HepG2 (cell line): ENCODE results near the gene APOL4. TPM values are rescaled to one million over a fixed set of nuclear protein-coding genes. Genes with fewer than 3 reads are reported as not detected.
"Not testable (repeated sequence)": the region's sequence is repeated elsewhere in the genome, so short reads cannot be mapped to it uniquely, and the experiment has no call there.

Experiments used
- ATAC-seq: fragments of 200-7000 bp; cut with Tn5 transposase; 3 replicates; pipeline ENCODE4 v1.9.1; 2020; ENCODE audit warnings: mild to moderate bottlenecking, moderate library complexity
- BruUV-seq: library from RNA; stranded (reverse); fragments of 400-500 nt; replicated peaks from 2 replicates; lab custom pipeline; 2021; lab: Mats Ljungman, UMichigan
- CTCF ChIA-PET: fragments of 300-600 bp; formaldehyde crosslinking; extraction: SDS; loops from one replicate; lab custom pipeline; 2021; ENCODE audit warnings: low total read pairs, inconsistent platforms, low intra/inter-chr PET ratio; lab: Yijun Ruan, JAX
- POLR2A ChIA-PET: fragments of 350-600 bp; sonication (Branson Sonifier 250); formaldehyde crosslinking; loops from one replicate; lab custom pipeline; 2020; ENCODE audit warnings: antibody characterized with exemption, inconsistent platforms; lab: Yijun Ruan, JAX
- DNase-seq: peaks from one replicate; pipeline ENCODE4 v3.0.0-alpha.2; 2015; ENCODE audit warnings: low spot score
- FAIRE-seq: peaks from 3 replicates; lab custom pipeline; 2011; peaks lifted over from hg19 to GRCh38; lab: Jason Lieb, UNC
- H2AFZ ChIP-seq: one replicate; pipeline ENCODE4 v1.6.1; 2011; ENCODE audit warnings: low read length, inconsistent platforms
- H3K27ac ChIP-seq: fragments of 300-600 bp; 3 replicates; pipeline ENCODE4 v1.8.0; 2011; ENCODE audit warnings: mixed run types, mild to moderate bottlenecking, mixed read lengths, low read length, inconsistent platforms; ENCODE audit not compliant: insufficient read depth; ENCODE audit errors: extremely low read length
- H3K27me3 ChIP-seq, 2 experiments: fragments of 200-600 bp in 1 of 2; 2 replicates in 1 of 2; 3 replicates in 1 of 2; pipeline versions ENCODE4 v1.6.0 to v1.8.0; 2011; ENCODE audit warnings: low read length in 2 of 2, mild to moderate bottlenecking in 2 of 2, moderate library complexity in 2 of 2, inconsistent platforms in 1 of 2; ENCODE audit not compliant: insufficient read depth in 2 of 2, control insufficient read depth in 1 of 2
- H3K36me3 ChIP-seq, 2 experiments: fragments of 200-600 bp in 1 of 2; replicated peaks in 1 of 2; 2 replicates in 1 of 2; 3 replicates in 1 of 2; pipeline versions ENCODE4 v1.5.1 to v1.8.0; 2011; ENCODE audit warnings: low read length in 2 of 2, inconsistent platforms in 1 of 2; ENCODE audit not compliant: insufficient read depth in 2 of 2, control insufficient read depth in 1 of 2
- H3K4me1 ChIP-seq: 2 replicates; pipeline ENCODE4 v1.5.1; 2012; ENCODE audit warnings: low read length, inconsistent platforms; ENCODE audit not compliant: insufficient read depth
- H3K4me2 ChIP-seq: 2 replicates; pipeline ENCODE4 v1.6.0; 2011; ENCODE audit warnings: low read depth, low read length, inconsistent platforms
- H3K4me3 ChIP-seq, 3 experiments: fragments of 200-600 bp in 1 of 3; sonication (generic), shearing (Covaris generic) in 1 of 3; replicated peaks in 1 of 3; 2 replicates each; pipeline ENCODE4 v1.5.1; 2011 to 2016; ENCODE audit warnings: low read length in 3 of 3, inconsistent platforms in 2 of 3, low read depth in 2 of 3, mild to moderate bottlenecking in 2 of 3, control low read depth in 1 of 3, mixed read lengths in 1 of 3; ENCODE audit not compliant: insufficient read depth in 1 of 3
- H3K79me2 ChIP-seq: one replicate; pipeline ENCODE4 v1.6.1; 2011; ENCODE audit warnings: low read length, inconsistent platforms; ENCODE audit not compliant: insufficient read depth
- H3K9ac ChIP-seq: 2 replicates; pipeline ENCODE4 v1.6.0; 2011; ENCODE audit warnings: mild to moderate bottlenecking, low read depth, low read length, inconsistent platforms; ENCODE audit not compliant: insufficient read depth
- H3K9me3 ChIP-seq: 2 replicates; pipeline ENCODE4 v1.5.1; 2012; ENCODE audit warnings: mild to moderate bottlenecking, low read length
- H4K20me1 ChIP-seq: 2 replicates; pipeline ENCODE4 v1.6.0; 2011; ENCODE audit warnings: inconsistent platforms, mild to moderate bottlenecking, low read length, moderate library complexity; ENCODE audit not compliant: insufficient read depth
- ARID5B ChIP-seq: IDR thresholded peaks from 2 replicates; pipeline ENCODE4 v1.4.0; 2020; ENCODE audit warnings: mild to moderate bottlenecking, missing genetic modification reagents
- BCL6 ChIP-seq: IDR thresholded peaks from 2 replicates; pipeline ENCODE4 v1.6.1; 2016; ENCODE audit warnings: missing genetic modification reagents, missing compliant biosample characterization
- EP300 ChIP-seq, 3 experiments: sonication (generic) in 1 of 3; formaldehyde crosslinking in 1 of 3; IDR thresholded peaks; 2 replicates each; pipeline versions ENCODE4 v1.5.1 to v1.6.1; 2011 to 2020; ENCODE audit warnings: low read depth in 2 of 3, low read length in 2 of 3, borderline replicate concordance in 1 of 3, improper control_type of control experiment in 1 of 3, mild to moderate bottlenecking in 1 of 3, missing genetic modification reagents in 1 of 3, moderate library complexity in 1 of 3
- FOXA3 ChIP-seq: IDR thresholded peaks from 2 replicates; pipeline ENCODE4 v1.6.1; 2016; ENCODE audit warnings: missing genetic modification reagents, missing compliant biosample characterization
- FOXO1 ChIP-seq: sonication (generic); formaldehyde crosslinking; IDR thresholded peaks from 2 replicates; pipeline ENCODE4 v1.4.0; 2020; ENCODE audit warnings: missing genetic modification reagents
- HDAC2 ChIP-seq: sonication (generic); formaldehyde crosslinking; IDR thresholded peaks from 2 replicates; pipeline ENCODE4 v1.4.0; 2020; ENCODE audit warnings: missing genetic modification reagents
- HNF4A ChIP-seq: sonication (generic); formaldehyde crosslinking; IDR thresholded peaks from 2 replicates; pipeline ENCODE4 v1.4.0; 2020; ENCODE audit warnings: missing genetic modification reagents
- HNF4G ChIP-seq, 2 experiments: sonication (generic) in 1 of 2; formaldehyde crosslinking in 1 of 2; IDR thresholded peaks; 2 replicates each; pipeline versions ENCODE4 v1.4.0 to v1.6.1; 2011 to 2020; ENCODE audit warnings: borderline replicate concordance in 2 of 2, low read depth in 2 of 2, mild to moderate bottlenecking in 2 of 2, low read length in 1 of 2, missing genetic modification reagents in 1 of 2, moderate library complexity in 1 of 2
- PAXIP1 ChIP-seq: sonication (generic); formaldehyde crosslinking; conservative IDR thresholded peaks from 2 replicates; pipeline ENCODE4 v1.4.0; 2020; ENCODE audit warnings: mild to moderate bottlenecking, missing genetic modification reagents, moderate library complexity
- RARA ChIP-seq: IDR thresholded peaks from 2 replicates; pipeline ENCODE4 v1.6.1; 2016; ENCODE audit warnings: missing genetic modification reagents, missing compliant biosample characterization
- SAP130 ChIP-seq: IDR thresholded peaks from 2 replicates; pipeline ENCODE4 v1.6.1; 2016; ENCODE audit warnings: low read depth
- SOX13 ChIP-seq, 3 experiments: fragments of 450-650 bp in 1 of 3; sonication (generic) in 1 of 3; formaldehyde crosslinking in 1 of 3; IDR thresholded peaks in 2 of 3; conservative IDR thresholded peaks in 1 of 3; 2 replicates each; pipeline versions ENCODE4 v1.5.0 to v1.6.1; 2016 to 2020; ENCODE audit warnings: antibody characterized with exemption in 1 of 3, mild to moderate bottlenecking in 1 of 3, missing compliant biosample characterization in 1 of 3, missing genetic modification reagents in 1 of 3, moderate library complexity in 1 of 3
- SOX5 ChIP-seq: IDR thresholded peaks from 2 replicates; pipeline ENCODE4 v1.6.1; 2016; ENCODE audit warnings: borderline replicate concordance
- SOX6 ChIP-seq, 2 experiments: fragments of 450-650 bp in 1 of 2; sonication (generic) in 1 of 2; formaldehyde crosslinking in 1 of 2; IDR thresholded peaks; 2 replicates each; pipeline versions ENCODE4 v1.4.0 to v1.6.1; 2017 to 2020; ENCODE audit warnings: antibody characterized with exemption in 1 of 2, mild to moderate bottlenecking in 1 of 2, missing genetic modification reagents in 1 of 2
- WGBS: methylation state at CpG from one replicate; pipeline ENCODE4 v1.1.6; 2017; ENCODE audit warnings: low lambda C conversion rate; 5-methylcytosine and 5-hydroxymethylcytosine counted together
- in situ Hi-C: cut with HindIII; loops from 2 replicates; pipeline ENCODE4 v1.10.0; 2017; ENCODE audit warnings: low pct_unique_long_range_greater_than_20kb; ENCODE audit not compliant: extremely low pct_ligation_motif_present
- intact Hi-C: fragments of 100-400 bp; cut with micrococcal nuclease; formaldehyde crosslinking; loops from one replicate; pipeline ENCODE4 v1.10.0; 2022; ENCODE audit not compliant: unreplicated experiment
- polyA plus RNA-seq, 8 experiments: library from polyadenylated mRNA; depleted of rRNA in 3 of 8; stranded (reverse) in 7 of 8; unstranded in 1 of 8; fragments of >200 nt; fragmentation: Illumina TruSeq in 4 of 8; extraction: Trizol in 4 of 8; gene quantifications; 2 replicates each; pipeline versions ENCODE4 v1.2.1 to v1.2.3, GENCODE V29; 2011 to 2016; ENCODE audit warnings: low read depth in 4 of 8, missing spikeins in 1 of 8, mixed read lengths in 1 of 8; ENCODE audit not compliant: insufficient read depth in 1 of 8
- total RNA-seq, 5 experiments: library from RNA; depleted of rRNA; stranded (reverse); fragments of >200 nt; fragmentation: Illumina TruSeq; extraction: Trizol; gene quantifications; 2 replicates each; pipeline ENCODE4 v1.2.3, GENCODE V29; 2016; ENCODE audit warnings: low read depth in 1 of 5

APOL4 gene
- total and polyA plus RNA-seq, 2 of the 13 experiments (the other 11 are each of a cell fraction or from before 2014, with no cell fraction given) = 0.77 to 2.8 TPM

- WGBS = 9% methylated on average over 1 of the region's 1 CpG
- H3K36me3 ChIP-seq = peaks cover 13 to 36% of the 10 kb centered on the region in 2 experiments; a peak in 4 of 5 replicates
- H3K4me2 ChIP-seq = peak overlapping the region; percentile 32; the same call in 1 of the 2 replicates
- CTCF ChIA-PET; H4K20me1 ChIP-seq; H3K79me2 ChIP-seq; H3K9me3 ChIP-seq; H2AFZ ChIP-seq; intact Hi-C loops; H3K9ac ChIP-seq; BruUV-seq; H3K27me3 ChIP-seq; H3K4me3 ChIP-seq; TF ChIP-seq HNF4G (CRISPR knock-in tag; IDR thresholded peaks at IDR 0.05; ENCODE audit: borderline replicate concordance, low read depth); EP300 (CRISPR knock-in tag; IDR thresholded peaks at IDR 0.05; ENCODE audit: borderline replicate concordance); SOX6 (IDR thresholded peaks at IDR 0.05); SOX13 (IDR thresholded peaks at IDR 0.05): not testable (repeated sequence)
- ATAC-seq (peak; percentile 46), DNase-seq (peak; percentile 54), FAIRE-seq (peak; percentile 93)
- peak overlapping the region; percentile 59 for H3K27ac ChIP-seq
- POLR2A ChIA-PET = interaction anchor here (0.8 to 0.9 kb wide), 2 partner anchors 11 to 36 kb away, joined by 3 read pairs; partner anchors contain the start of gene APOL2
- H3K4me1 ChIP-seq = peaks cover 60% of the 10 kb centered on the region
- TF ChIP-seq HNF4A (peak; percentile 17; the same call in 1 of the 2 replicates), RARA (CRISPR knock-in tag) (0 out of 2 replicates have a peak, but pooled peaks have one; percentile 19), SAP130 (peak; percentile 23; the same call in 1 of the 2 replicates), HNF4G (IDR thresholded peaks at IDR 0.05; ENCODE audit: borderline replicate concordance, low read depth, low read length) (0 out of 2 replicates have a peak, but pooled peaks have one; percentile 15), BCL6 (CRISPR knock-in tag) (0 out of 2 replicates have a peak, but pooled peaks have one; percentile 22), EP300 (IDR thresholded peaks at IDR 0.05; ENCODE audit: low read depth in 2 of 2, low read length in 2 of 2) (peak in 1 of 2 experiments; percentile 21; a peak in 1 of 4 replicates), FOXA3 (CRISPR knock-in tag) (peak; percentile 20; the same call in 1 of the 2 replicates), ARID5B (0 out of 2 replicates have a peak, but pooled peaks have one; percentile 10), SOX6 (CRISPR knock-in tag; IDR thresholded peaks at IDR 0.05) (peak; percentile 29; the same call in 1 of the 2 replicates), HDAC2 (CRISPR knock-in tag) (0 out of 2 replicates have a peak, but pooled peaks have one; percentile 24), SOX13 (CRISPR knock-in tag; conservative IDR thresholded peaks at IDR 0.05 in 1 of 2, IDR thresholded peaks at IDR 0.05 in 1 of 2) (peak in 1 of 2 experiments; percentile 83; a peak in 2 of 4 replicates), SOX5 (CRISPR knock-in tag) (peak; percentile 49; the same call in 1 of the 2 replicates), FOXO1 (CRISPR knock-in tag) (0 out of 2 replicates have a peak, but pooled peaks have one; percentile 23), PAXIP1 (0 out of 2 replicates have a peak, but pooled peaks have one; percentile 15)
- in situ Hi-C loops = loop anchor here (10.0 kb wide), 1 partner anchor 84 kb away; no protein-coding TSS in a partner anchor
Measured at GRCh38 chr22:36228369-36228768, 26.8 kb upstream of the APOL4 start.
